Measurements from ENCODE around the gene QKI. TPM values are rescaled to one million over a fixed set of nuclear protein-coding genes. Genes with fewer than 3 reads are reported as not detected.

Gene QKI
- total RNA-seq, 1 experiment from 2014 or later, result 134 TPM

DNA sequence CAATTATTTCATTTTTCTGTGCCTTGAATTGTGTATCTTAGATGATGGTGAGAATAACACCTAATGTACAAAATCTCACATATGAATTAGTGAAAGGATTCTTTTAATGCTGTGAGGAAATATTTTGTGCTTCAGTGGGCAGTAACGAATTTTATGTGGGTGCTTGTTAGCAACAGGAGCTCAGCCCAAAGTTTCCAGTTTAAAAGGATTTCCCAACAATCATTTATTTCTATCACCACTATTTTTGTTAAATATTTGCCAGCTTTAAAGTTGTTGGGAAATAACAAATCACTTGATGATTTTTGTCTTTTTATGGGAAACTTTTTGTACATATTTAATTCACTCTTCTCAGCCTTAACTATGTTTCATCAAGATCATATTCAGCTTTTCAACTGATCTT, 111.8 kb downstream of the QKI start:
- CTCF ChIA-PET, result no interaction called here
- intact Hi-C loops (cut with micrococcal nuclease; ENCODE audit: unreplicated experiment), result no loop called here
- no peaks in the 10 kb centered on the region for H3K4me1 ChIP-seq

DNA sequence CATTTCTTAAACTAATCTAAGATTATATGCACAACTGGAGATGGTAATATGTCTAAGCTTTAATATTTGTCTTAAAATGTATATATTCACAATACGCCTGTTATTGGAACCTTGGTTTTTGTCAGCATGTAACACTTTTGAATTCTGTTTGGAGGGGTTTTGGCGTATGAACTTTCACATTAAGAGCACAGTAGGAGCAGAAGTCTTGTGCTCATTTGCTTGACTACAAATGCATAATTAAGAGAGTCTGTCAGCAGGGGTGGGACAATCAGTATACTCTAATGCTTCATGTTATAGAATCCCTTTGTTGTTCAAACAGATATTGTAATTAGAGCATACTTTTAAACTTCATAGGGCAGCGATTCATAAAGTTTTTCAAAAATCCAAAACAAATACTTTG, 112.8 kb downstream of the QKI start:
- H3K4me3 Mint-ChIP-seq (ENCODE audit: unreplicated experiment), result no peak overlapping the region
- ChIA-PET POLR2A (no interaction called here), CTCF (no interaction called here)
- H3K27ac Mint-ChIP-seq (ENCODE audit: unreplicated experiment), result no peak overlapping the region
- TF ChIP-seq, protein P1, sequence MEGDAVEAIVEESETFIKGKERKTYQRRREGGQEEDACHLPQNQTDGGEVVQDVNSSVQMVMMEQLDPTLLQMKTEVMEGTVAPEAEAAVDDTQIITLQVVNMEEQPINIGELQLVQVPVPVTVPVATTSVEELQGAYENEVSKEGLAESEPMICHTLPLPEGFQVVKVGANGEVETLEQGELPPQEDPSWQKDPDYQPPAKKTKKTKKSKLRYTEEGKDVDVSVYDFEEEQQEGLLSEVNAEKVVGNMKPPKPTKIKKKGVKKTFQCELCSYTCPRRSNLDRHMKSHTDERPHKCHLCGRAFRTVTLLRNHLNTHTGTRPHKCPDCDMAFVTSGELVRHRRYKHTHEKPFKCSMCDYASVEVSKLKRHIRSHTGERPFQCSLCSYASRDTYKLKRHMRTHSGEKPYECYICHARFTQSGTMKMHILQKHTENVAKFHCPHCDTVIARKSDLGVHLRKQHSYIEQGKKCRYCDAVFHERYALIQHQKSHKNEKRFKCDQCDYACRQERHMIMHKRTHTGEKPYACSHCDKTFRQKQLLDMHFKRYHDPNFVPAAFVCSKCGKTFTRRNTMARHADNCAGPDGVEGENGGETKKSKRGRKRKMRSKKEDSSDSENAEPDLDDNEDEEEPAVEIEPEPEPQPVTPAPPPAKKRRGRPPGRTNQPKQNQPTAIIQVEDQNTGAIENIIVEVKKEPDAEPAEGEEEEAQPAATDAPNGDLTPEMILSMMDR (IDR thresholded peaks at IDR 0.05; ENCODE audit: insufficient read depth in 1 of 2, low read depth in 1 of 2, low read length in 1 of 2, severe bottlenecking in 1 of 2, unreplicated experiment in 1 of 2), result no peak
- DNase-seq, result no peak
- Histone ChIP-seq H3K4me1 (peaks cover 6% of the 10 kb centered on the region; the same call in 1 of the 2 replicates), H3K36me3 (ENCODE audit: control insufficient read depth, insufficient read depth, low read length) (no peaks in the 10 kb centered on the region), H3K9me3 (no peaks in the 10 kb centered on the region), H3K27me3 (replicated peaks; ENCODE audit: control insufficient read depth, insufficient read depth, low read length) (no peaks in the 10 kb centered on the region), H3K4me3 (ENCODE audit: low read depth, low read length) (no peak overlapping the region)
- no peaks in the 10 kb centered on the region for H3K27me3 Mint-ChIP-seq (ENCODE audit: insufficient read depth, unreplicated experiment)
- no TSS peak for BruUV-seq (replicated peaks)
- H3K9me3 Mint-ChIP-seq (ENCODE audit: unreplicated experiment), result no peaks in the 10 kb centered on the region
- peaks cover 7% of the 10 kb centered on the region for H3K4me1 Mint-ChIP-seq (ENCODE audit: low read depth, unreplicated experiment)
- intact Hi-C loops (cut with micrococcal nuclease; ENCODE audit: unreplicated experiment), result no loop called here
- H3K36me3 Mint-ChIP-seq (ENCODE audit: insufficient read depth, unreplicated experiment), result peaks cover 12% of the 10 kb centered on the region

More for the DNA sequence above, 111.8 kb downstream of the QKI start:
- DNase-seq, result no peak
- Mint-ChIP-seq H3K4me1 (ENCODE audit: low read depth, unreplicated experiment) (peaks cover 7% of the 10 kb centered on the region), H3K36me3 (ENCODE audit: insufficient read depth, unreplicated experiment) (peaks cover 12% of the 10 kb centered on the region), H3K9me3 (ENCODE audit: unreplicated experiment) (no peaks in the 10 kb centered on the region), H3K27ac (ENCODE audit: unreplicated experiment) (no peak overlapping the region), H3K4me3 (ENCODE audit: unreplicated experiment) (no peak overlapping the region), H3K27me3 (ENCODE audit: insufficient read depth, unreplicated experiment) (no peaks in the 10 kb centered on the region)
- POLR2A ChIA-PET, result no interaction called here
- no TSS peak for BruUV-seq (replicated peaks)
- no peaks in the 10 kb centered on the region for H3K36me3 ChIP-seq (ENCODE audit: control insufficient read depth, insufficient read depth, low read length)
- H3K4me3 ChIP-seq (ENCODE audit: low read depth, low read length), result no peak overlapping the region
- no peaks in the 10 kb centered on the region for H3K9me3 ChIP-seq
- H3K27me3 ChIP-seq (replicated peaks; ENCODE audit: control insufficient read depth, insufficient read depth, low read length), result no peaks in the 10 kb centered on the region
- TF ChIP-seq, protein P1 (IDR thresholded peaks at IDR 0.05; ENCODE audit: insufficient read depth in 1 of 2, low read depth in 1 of 2, low read length in 1 of 2, severe bottlenecking in 1 of 2, unreplicated experiment in 1 of 2), result no peak

- Histone ChIP-seq H3K9me3 (no peaks in the 10 kb centered on the region), H3K4me1 (peaks cover 22% of the 10 kb centered on the region), H3K36me3 (ENCODE audit: control insufficient read depth, insufficient read depth, low read length) (no peaks in the 10 kb centered on the region), H3K27me3 (replicated peaks; ENCODE audit: control insufficient read depth, insufficient read depth, low read length) (no peaks in the 10 kb centered on the region), H3K4me3 (ENCODE audit: low read depth, low read length) (no peak overlapping the region)
- ChIA-PET POLR2A (no interaction called here), CTCF (no interaction called here)
- Mint-ChIP-seq H3K27ac (ENCODE audit: unreplicated experiment) (no peak overlapping the region), H3K4me3 (ENCODE audit: unreplicated experiment) (no peak overlapping the region), H3K9me3 (ENCODE audit: unreplicated experiment) (no peaks in the 10 kb centered on the region), H3K27me3 (ENCODE audit: insufficient read depth, unreplicated experiment) (no peaks in the 10 kb centered on the region), H3K36me3 (ENCODE audit: insufficient read depth, unreplicated experiment) (peaks cover under 1% of the 10 kb centered on the region), H3K4me1 (ENCODE audit: low read depth, unreplicated experiment) (peaks cover 7% of the 10 kb centered on the region)
- no peak for DNase-seq
- intact Hi-C loops (cut with micrococcal nuclease; ENCODE audit: unreplicated experiment), result no loop called here
- TF ChIP-seq, protein P1 (IDR thresholded peaks at IDR 0.05; ENCODE audit: insufficient read depth in 1 of 2, low read depth in 1 of 2, low read length in 1 of 2, severe bottlenecking in 1 of 2, unreplicated experiment in 1 of 2), result no peak
- BruUV-seq (replicated peaks), result no TSS peak
These were observed 115.1 kb downstream of the QKI start for GRCh38 chr6:163529605-163530004.

All from Caco-2 (cell line).